B cell (primary cell): Measurements from ENCODE around the gene MAEA. TPM values are rescaled to one million over a fixed set of nuclear protein-coding genes. Genes with fewer than 3 reads are reported as not detected.

Experiments
- ATAC-seq: fragments of 200-7000 bp; cut with Tn5 transposase; one replicate; pipeline ENCODE4 v1.10.0; 2021; ENCODE audit warnings: low read depth, mild to moderate bottlenecking, moderate number of reproducible peaks, moderate library complexity
- CTCF ChIA-PET: fragments of 350-600 bp; sonication (Branson Sonifier 250); formaldehyde crosslinking; loops from one replicate; lab custom pipeline; 2021; ENCODE audit warnings: antibody characterized with exemption, inconsistent platforms; lab: Charles Lee
- POLR2A ChIA-PET: fragments of 350-600 bp; sonication (Branson Sonifier 250); formaldehyde crosslinking; loops from one replicate; lab custom pipeline; 2021; ENCODE audit warnings: antibody characterized with exemption; lab: Charles Lee
- DNase-seq: peaks from one replicate; pipeline ENCODE4 v3.0.0; 2013
- H2AFZ ChIP-seq: 2 replicates; pipeline ENCODE4 v1.6.1; 2012; ENCODE audit warnings: mild to moderate bottlenecking, low read depth, low read length; ENCODE audit not compliant: insufficient read depth, poor library complexity, severe bottlenecking
- H3K27ac ChIP-seq, 2 donors: 1 replicate in 1 of 2; 2 replicates in 1 of 2; pipeline ENCODE4 v1.5.1; 2012 to 2013; ENCODE audit warnings: low read length in 2 of 2, mild to moderate bottlenecking in 2 of 2, moderate library complexity in 1 of 2
- H3K27me3 ChIP-seq, 4 experiments: fragments of 200-600 bp in 1 of 4; sonication (generic) in 1 of 4; replicated peaks in 1 of 4; 1 replicate in 2 of 4; 2 replicates in 2 of 4; pipeline versions ENCODE4 v1.6.1 to v1.7.0; 2013 to 2016; ENCODE audit warnings: low read length in 3 of 4, mild to moderate bottlenecking in 2 of 4, mixed read lengths in 1 of 4, moderate library complexity in 1 of 4; ENCODE audit not compliant: insufficient read depth in 4 of 4, control insufficient read depth in 3 of 4; ENCODE audit errors: control extremely low read depth in 1 of 4
- H3K36me3 ChIP-seq, 2 experiments: replicated peaks in 1 of 2; 1 replicate in 1 of 2; 2 replicates in 1 of 2; pipeline versions ENCODE4 v1.6.1 to v1.7.1; 2013; ENCODE audit warnings: low read length in 1 of 2; ENCODE audit not compliant: insufficient read depth in 2 of 2, control insufficient read depth in 1 of 2; ENCODE audit errors: control extremely low read depth in 1 of 2, extremely low read depth in 1 of 2
- H3K4me1 ChIP-seq, 2 donors: fragments of 200-600 bp in 1 of 2; sonication (generic) in 1 of 2; 1 replicate in 1 of 2; 2 replicates in 1 of 2; pipeline versions ENCODE4 v1.5.1 to v1.6.1; 2013 to 2017; ENCODE audit warnings: low read length in 2 of 2; ENCODE audit not compliant: control insufficient read depth in 2 of 2, insufficient read depth in 2 of 2
- H3K4me2 ChIP-seq: replicated peaks from 2 replicates; pipeline ENCODE3; 2012; ENCODE audit warnings: mild to moderate bottlenecking, low read depth, low read length; ENCODE audit not compliant: poor library complexity, severe bottlenecking
- H3K4me3 ChIP-seq, 5 experiments: fragments of 200-600 bp in 1 of 5; sonication (generic) in 1 of 5; 1 replicate in 3 of 5; 2 replicates in 2 of 5; pipeline versions ENCODE4 v1.5.1 to v1.7.0; 2011 to 2016; ENCODE audit warnings: low read length in 4 of 5, mild to moderate bottlenecking in 4 of 5, low read depth in 2 of 5, control low read depth in 1 of 5, moderate library complexity in 1 of 5; ENCODE audit not compliant: insufficient read depth in 1 of 5; ENCODE audit errors: control extremely low read depth in 1 of 5, extremely low read depth in 1 of 5
- H3K79me2 ChIP-seq: fragments of 200-600 bp; sonication (generic); one replicate; pipeline ENCODE4 v1.6.0; 2016; ENCODE audit warnings: low read length; ENCODE audit not compliant: control insufficient read depth, insufficient read depth
- H3K9ac ChIP-seq: fragments of 200-600 bp; sonication (generic); 2 replicates; pipeline ENCODE4 v1.6.1; 2017; ENCODE audit warnings: mild to moderate bottlenecking, low read length, moderate library complexity
- H3K9me3 ChIP-seq, 3 donors: one replicate each; pipeline versions ENCODE4 v1.6.1 to v1.7.1; 2013; ENCODE audit warnings: low read length in 2 of 3; ENCODE audit not compliant: control insufficient read depth in 2 of 3, insufficient read depth in 1 of 3; ENCODE audit errors: control extremely low read depth in 1 of 3
- H4K20me1 ChIP-seq: 2 replicates; pipeline ENCODE4 v1.6.0; 2012; ENCODE audit warnings: mild to moderate bottlenecking, low read length; ENCODE audit not compliant: insufficient read depth, control insufficient read depth, poor library complexity, severe bottlenecking
- H3K27ac Mint-ChIP-seq: one replicate; pipeline ENCODE4 v1.8.0; 2021; ENCODE audit warnings: mixed read lengths
- H3K27me3 Mint-ChIP-seq: one replicate; pipeline ENCODE4 v1.8.0; 2021; ENCODE audit warnings: mixed read lengths
- H3K4me1 Mint-ChIP-seq: one replicate; pipeline ENCODE4 v1.8.0; 2021; ENCODE audit warnings: mixed read lengths
- H3K4me3 Mint-ChIP-seq: one replicate; pipeline ENCODE4 v1.8.0; 2021; ENCODE audit warnings: mixed read lengths
- H3K9me3 Mint-ChIP-seq: one replicate; pipeline ENCODE4 v1.8.0; 2022; ENCODE audit warnings: mixed read lengths; ENCODE audit not compliant: insufficient read depth
- EZH2 ChIP-seq: IDR thresholded peaks from 2 replicates; pipeline ENCODE4 v1.6.1; 2012; ENCODE audit warnings: borderline replicate concordance, low read depth, mild to moderate bottlenecking, moderate library complexity, low read length; ENCODE audit not compliant: insufficient read depth, poor library complexity, severe bottlenecking
- WGBS: methylation state at CpG from one replicate; pipeline ENCODE4 v1.1.5; 2013; ENCODE audit warnings: missing lambda C conversion rate; ENCODE audit not compliant: insufficient coverage; 5-methylcytosine and 5-hydroxymethylcytosine counted together
- intact Hi-C: fragments of 100-400 bp; cut with micrococcal nuclease; formaldehyde crosslinking; loops from one replicate; pipeline ENCODE4 v1.10.0; 2022
- polyA plus RNA-seq: library from polyadenylated mRNA; depleted of rRNA; stranded (reverse); fragments of >200 nt; gene quantifications from 2 replicates; pipeline ENCODE4 v1.2.3, GENCODE V29; 2012
- total RNA-seq, 2 donors: library from RNA; stranded (reverse); fragments of 120-200 nt in 1 of 2; gene quantifications; 1 replicate in 1 of 2; 2 replicates in 1 of 2; pipeline versions ENCODE4 v1.2.3 to v1.2.4, GENCODE V29; 2013 to 2022
- TF ChIP-seq, protein P1 (sequence below): fragments of 200-600 bp; IDR thresholded peaks from one replicate; pipeline ENCODE4 v1.8.0; 2022; ENCODE audit warnings: antibody characterized with exemption, mild to moderate bottlenecking

MAEA gene
- total and polyA plus RNA-seq, 2 donors (not counting 1 experiment from before 2014, with no cell fraction given): 106 to 107 TPM

DNA sequence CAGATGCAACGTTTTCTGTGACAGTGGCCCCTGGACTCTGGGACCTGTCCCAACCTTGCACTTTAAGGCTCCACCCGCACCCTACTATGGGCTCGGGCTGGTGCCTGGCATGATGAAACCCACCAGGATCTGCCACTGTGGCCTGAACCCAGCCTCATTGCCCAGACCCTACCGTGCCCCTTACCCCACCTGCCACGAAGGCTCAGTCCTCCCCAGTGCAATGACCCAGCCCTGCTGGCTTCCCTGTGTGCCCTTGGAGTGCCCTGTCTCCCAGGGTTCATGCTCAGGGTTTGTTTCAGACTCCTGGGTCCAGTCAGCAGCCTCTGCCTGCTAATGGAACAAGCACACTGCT lies 60.5 kb downstream of the MAEA start:
- no peak overlapping the region for H3K4me3 Mint-ChIP-seq
- H4K20me1 ChIP-seq: peaks cover 9% of the 10 kb centered on the region
- ChIA-PET CTCF (interaction anchor here (1.2 to 7.7 kb wide), 7 partner anchors 82 to 608 kb away, joined by 3 to 102 read pairs (median 6); no protein-coding TSS in a partner anchor), POLR2A (no interaction called here)
- H3K4me1 Mint-ChIP-seq: peaks cover 28% of the 10 kb centered on the region
- peaks cover 12% of the 10 kb centered on the region for H3K79me2 ChIP-seq
- intact Hi-C loops: loop anchor here (2.0 to 5.0 kb wide), 3 partner anchors 428 to 1108 kb away; no protein-coding TSS in a partner anchor
- H3K4me2 ChIP-seq: no peak overlapping the region
- 90% methylated on average over 5 of the region's 5 CpGs for WGBS
- TF ChIP-seq EZH2: no peak
- TF ChIP-seq, protein P1, sequence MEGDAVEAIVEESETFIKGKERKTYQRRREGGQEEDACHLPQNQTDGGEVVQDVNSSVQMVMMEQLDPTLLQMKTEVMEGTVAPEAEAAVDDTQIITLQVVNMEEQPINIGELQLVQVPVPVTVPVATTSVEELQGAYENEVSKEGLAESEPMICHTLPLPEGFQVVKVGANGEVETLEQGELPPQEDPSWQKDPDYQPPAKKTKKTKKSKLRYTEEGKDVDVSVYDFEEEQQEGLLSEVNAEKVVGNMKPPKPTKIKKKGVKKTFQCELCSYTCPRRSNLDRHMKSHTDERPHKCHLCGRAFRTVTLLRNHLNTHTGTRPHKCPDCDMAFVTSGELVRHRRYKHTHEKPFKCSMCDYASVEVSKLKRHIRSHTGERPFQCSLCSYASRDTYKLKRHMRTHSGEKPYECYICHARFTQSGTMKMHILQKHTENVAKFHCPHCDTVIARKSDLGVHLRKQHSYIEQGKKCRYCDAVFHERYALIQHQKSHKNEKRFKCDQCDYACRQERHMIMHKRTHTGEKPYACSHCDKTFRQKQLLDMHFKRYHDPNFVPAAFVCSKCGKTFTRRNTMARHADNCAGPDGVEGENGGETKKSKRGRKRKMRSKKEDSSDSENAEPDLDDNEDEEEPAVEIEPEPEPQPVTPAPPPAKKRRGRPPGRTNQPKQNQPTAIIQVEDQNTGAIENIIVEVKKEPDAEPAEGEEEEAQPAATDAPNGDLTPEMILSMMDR: no peak
- DNase-seq: no peak
- no peak overlapping the region for H3K27ac ChIP-seq
- no peak for ATAC-seq
- peaks cover 0 to 24% of the 10 kb centered on the region in 2 experiments for H3K36me3 ChIP-seq
- no peaks in the 10 kb centered on the region for H3K9me3 Mint-ChIP-seq
- peaks cover 0 to 3% (median 0%) of the 10 kb centered on the region in 3 donors for H3K9me3 ChIP-seq
- H2AFZ ChIP-seq: no peak overlapping the region
- no peak overlapping the region for H3K27ac Mint-ChIP-seq
- H3K27me3 ChIP-seq: no peaks in the 10 kb centered on the region
- no peaks in the 10 kb centered on the region for H3K27me3 Mint-ChIP-seq
- H3K9ac ChIP-seq: no peak overlapping the region
- peaks cover 15 to 29% of the 10 kb centered on the region in 2 donors for H3K4me1 ChIP-seq
- H3K4me3 ChIP-seq: no peak overlapping the region

DNA sequence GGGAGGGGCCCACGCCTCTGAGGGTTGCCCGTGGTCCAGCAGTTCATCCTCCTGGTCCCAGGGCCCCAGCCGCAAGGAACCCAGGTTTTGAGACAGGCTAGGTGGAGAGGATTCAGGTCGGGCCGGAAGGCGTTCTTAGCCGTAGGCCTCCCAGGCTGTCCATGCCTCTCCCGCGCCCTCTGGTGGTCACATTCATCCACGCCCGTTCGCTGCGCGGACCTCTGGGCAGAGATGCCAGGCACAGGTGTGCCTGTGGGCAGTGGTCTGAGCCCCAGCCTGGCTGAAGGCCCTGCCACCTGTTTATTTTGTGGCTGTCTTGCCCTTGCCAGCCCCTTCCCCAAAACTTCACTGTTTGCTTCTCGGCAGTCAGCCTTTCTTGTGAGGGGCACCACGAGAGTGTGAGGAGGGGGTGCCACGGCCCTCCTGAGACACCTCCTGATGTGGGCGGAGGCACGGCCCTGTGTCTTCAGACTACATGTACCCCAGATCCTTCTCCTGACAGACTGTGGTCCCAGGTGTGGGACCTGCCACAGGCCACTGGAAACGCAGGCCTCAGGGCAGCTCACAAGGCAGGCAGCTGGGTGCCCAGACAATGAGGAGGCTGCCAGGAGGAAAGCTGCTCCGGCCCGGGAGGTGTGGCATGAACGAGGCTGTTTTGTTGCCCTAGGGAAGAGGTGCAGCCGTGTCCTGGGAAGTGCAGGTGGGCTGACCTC lies 62.3 kb downstream of the MAEA start:
- ChIA-PET CTCF (interaction anchor here (1.6 to 7.7 kb wide), 3 partner anchors 103 to 609 kb away, joined by 4 to 102 read pairs (median 6); partner anchors contain the start of gene CTBP1), POLR2A (interaction anchor here (0.6 kb wide), 1 partner anchor 1200 kb away, joined by 8 read pairs; no protein-coding TSS in a partner anchor)

More for the DNA sequence above, 62.3 kb downstream of the MAEA start:
- 39% methylated on average over 23 of the region's 24 CpGs for WGBS
- Histone ChIP-seq H3K27ac (no peak overlapping the region), H3K4me2 (peak overlapping the region; percentile 45), H3K9me3 (peaks cover 0 to 3% (median 0%) of the 10 kb centered on the region in 3 donors), H4K20me1 (peaks cover 9% of the 10 kb centered on the region), H3K9ac (no peak overlapping the region), H3K79me2 (peaks cover 12% of the 10 kb centered on the region), H3K36me3 (peaks cover 0 to 28% of the 10 kb centered on the region in 2 experiments), H3K4me3 (no peak overlapping the region), H3K4me1 (peaks cover 10 to 20% of the 10 kb centered on the region in 2 donors), H2AFZ (peak overlapping the region; percentile 67), H3K27me3 (no peaks in the 10 kb centered on the region)
- no peaks in the 10 kb centered on the region for H3K9me3 Mint-ChIP-seq
- TF ChIP-seq EZH2: no peak
- TF ChIP-seq, protein P1: peak; percentile 90
- H3K27ac Mint-ChIP-seq: peak overlapping the region; percentile 67
- no peaks in the 10 kb centered on the region for H3K27me3 Mint-ChIP-seq
- DNase-seq (peak; percentile 90), ATAC-seq (peak; percentile 26)
- peaks cover 25% of the 10 kb centered on the region for H3K4me1 Mint-ChIP-seq
- intact Hi-C loops: loop anchor here (1.0 to 5.0 kb wide), 5 partner anchors 185 to 1110 kb away; no protein-coding TSS in a partner anchor
- no peak overlapping the region for H3K4me3 Mint-ChIP-seq
